Endothelial cell (in vitro differentiated cells): Measurements from ENCODE around the gene CDH23. TPM values are rescaled to one million over a fixed set of nuclear protein-coding genes. Genes with fewer than 3 reads are reported as not detected.

Source experiments
- DNase-seq: peaks from one replicate; pipeline ENCODE4 v3.0.0; 2021; ENCODE audit warnings: low spot score
- H3K27ac Mint-ChIP-seq: one replicate; pipeline ENCODE4 v1.8.0; 2021; ENCODE audit warnings: mixed read lengths, inconsistent platforms; ENCODE audit not compliant: unreplicated experiment
- H3K27me3 Mint-ChIP-seq: one replicate; pipeline ENCODE4 v1.8.0; 2021; ENCODE audit warnings: mild to moderate bottlenecking, moderate library complexity, mixed read lengths, inconsistent platforms; ENCODE audit not compliant: unreplicated experiment
- H3K36me3 Mint-ChIP-seq: one replicate; pipeline ENCODE4 v1.8.0; 2021; ENCODE audit warnings: mild to moderate bottlenecking, low read depth, mixed read lengths, inconsistent platforms; ENCODE audit not compliant: unreplicated experiment
- H3K4me1 Mint-ChIP-seq: one replicate; pipeline ENCODE4 v1.8.0; 2021; ENCODE audit warnings: mild to moderate bottlenecking, mixed read lengths, inconsistent platforms; ENCODE audit not compliant: unreplicated experiment
- H3K4me3 Mint-ChIP-seq: one replicate; pipeline ENCODE4 v1.8.0; 2021; ENCODE audit warnings: mild to moderate bottlenecking, mixed read lengths, inconsistent platforms; ENCODE audit not compliant: unreplicated experiment
- H3K9me3 Mint-ChIP-seq: one replicate; pipeline ENCODE4 v1.8.0; 2021; ENCODE audit warnings: mixed read lengths, inconsistent platforms; ENCODE audit not compliant: unreplicated experiment
- CTCF ChIP-seq: fragments of 200-600 bp; sonication (generic); IDR thresholded peaks from one replicate; pipeline ENCODE4 v1.5.0; 2021; ENCODE audit warnings: antibody characterized with exemption; ENCODE audit not compliant: unreplicated experiment
- total RNA-seq: library from RNA; stranded (reverse); fragmentation: NEBNext Ultra II Directional; extraction: Animal tissue kit (Norgen Biotek cat#: 25700); gene quantifications from one replicate; pipeline ENCODE4 v1.2.1, GENCODE V29; 2021; ENCODE audit not compliant: unreplicated experiment

Gene CDH23
- total RNA-seq, 1 donor from 2014 or later = 0.54 TPM

- no peak overlapping the region for H3K27ac Mint-ChIP-seq
- peaks cover 50% of the 10 kb centered on the region for H3K36me3 Mint-ChIP-seq
- DNase-seq = no peak
- H3K9me3 Mint-ChIP-seq = no peaks in the 10 kb centered on the region
- peaks cover 7% of the 10 kb centered on the region for H3K27me3 Mint-ChIP-seq
- peaks cover 14% of the 10 kb centered on the region for H3K4me1 Mint-ChIP-seq
- no peak for TF ChIP-seq CTCF
- no peak overlapping the region for H3K4me3 Mint-ChIP-seq
Observed at GRCh38 chr10:71829171-71829570, 432.5 kb downstream of the CDH23 start.

GRCh38 chr10:71829896-71830295, 433.2 kb downstream of the CDH23 start:
- Mint-ChIP-seq H3K27me3 (peaks cover 7% of the 10 kb centered on the region), H3K4me1 (peaks cover 9% of the 10 kb centered on the region), H3K9me3 (no peaks in the 10 kb centered on the region), H3K4me3 (peak overlapping the region; percentile 14), H3K27ac (no peak overlapping the region), H3K36me3 (peaks cover 50% of the 10 kb centered on the region)
- DNase-seq = no peak
- no peak for TF ChIP-seq CTCF

- Mint-ChIP-seq H3K36me3 (peaks cover 48% of the 10 kb centered on the region), H3K27ac (no peak overlapping the region), H3K4me3 (peak overlapping the region; percentile 14), H3K9me3 (no peaks in the 10 kb centered on the region), H3K27me3 (peaks cover 7% of the 10 kb centered on the region), H3K4me1 (peaks cover 4% of the 10 kb centered on the region)
- DNase-seq = no peak
- TF ChIP-seq CTCF = no peak
Observed at GRCh38 chr10:71830726-71831125, 434.0 kb downstream of the CDH23 start.

GRCh38 chr10:71831646-71832552, 435.2 kb downstream of the CDH23 start:
- no peak for DNase-seq
- no peaks in the 10 kb centered on the region for H3K9me3 Mint-ChIP-seq
- H3K4me3 Mint-ChIP-seq = peak overlapping the region; percentile 16
- H3K4me1 Mint-ChIP-seq = peaks cover 10% of the 10 kb centered on the region
- peaks cover 7% of the 10 kb centered on the region for H3K27me3 Mint-ChIP-seq
- no peak for TF ChIP-seq CTCF
- no peak overlapping the region for H3K27ac Mint-ChIP-seq
- H3K36me3 Mint-ChIP-seq = peaks cover 43% of the 10 kb centered on the region

GRCh38 chr10:71832967-71833366, 436.2 kb downstream of the CDH23 start:
- no peak for DNase-seq
- Mint-ChIP-seq H3K27ac (no peak overlapping the region), H3K4me3 (no peak overlapping the region), H3K4me1 (peaks cover 18% of the 10 kb centered on the region), H3K27me3 (peaks cover 7% of the 10 kb centered on the region), H3K9me3 (no peaks in the 10 kb centered on the region), H3K36me3 (peaks cover 48% of the 10 kb centered on the region)
- TF ChIP-seq CTCF = no peak
